ENCODE results near the gene FAM163A. TPM values are rescaled to one million over a fixed set of nuclear protein-coding genes. Genes with fewer than 3 reads are reported as not detected.
A peak's percentile ranks its signal among the peaks of the same experiment; 100 is the strongest.

Gene FAM163A
- total and polyA plus RNA-seq, 3 donors from 2014 or later = 3.5 to 6.6 (median 6.0) TPM

DNA sequence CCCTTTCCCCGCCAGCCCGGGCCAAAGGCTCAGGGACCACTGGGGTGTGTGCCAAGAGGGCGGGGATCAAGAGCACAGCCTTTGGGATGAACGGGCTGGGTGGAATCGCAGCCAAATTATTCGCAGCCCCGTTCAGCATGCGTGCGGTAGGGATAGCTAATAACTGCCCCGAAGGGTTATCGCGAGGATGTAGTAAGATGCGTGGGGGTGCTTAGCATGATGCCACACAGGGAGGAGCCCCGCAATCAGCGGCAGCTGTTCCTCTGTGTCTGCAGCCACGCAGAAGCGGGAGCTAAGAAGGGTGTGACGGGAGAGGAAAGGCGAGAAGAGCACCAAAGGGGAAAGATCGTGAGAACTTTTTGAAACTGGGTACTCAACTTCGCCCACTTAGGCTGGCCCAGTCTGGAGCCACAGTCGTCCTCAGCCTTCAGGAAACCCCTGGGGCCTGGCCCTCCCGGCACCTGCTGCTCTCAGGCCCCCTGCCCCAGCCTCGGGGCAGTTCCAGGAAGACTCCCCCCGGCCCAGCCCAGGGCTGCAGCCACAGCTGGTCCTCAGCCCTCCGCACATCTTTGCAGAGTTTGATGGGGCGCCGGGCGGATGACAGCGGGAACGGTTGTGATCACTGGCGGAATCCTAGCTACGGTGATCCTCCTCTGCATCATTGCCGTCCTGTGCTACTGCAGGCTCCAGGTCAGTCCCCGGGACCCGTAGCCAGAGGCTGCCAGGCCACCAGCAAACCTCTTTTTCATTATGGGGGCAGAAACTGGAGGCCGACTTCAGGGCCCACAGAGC is 69.6 kb downstream of the FAM163A start:
- Histone ChIP-seq H3K9me3 (no peaks in the 10 kb centered on the region), H3K36me3 (ENCODE audit: low read depth, missing control alignments) (no peaks in the 10 kb centered on the region), H3K27me3 (no peaks in the 10 kb centered on the region), H3K27ac (no peak overlapping the region), H3K4me3 (no peak overlapping the region), H3K4me1 (peaks cover 45% of the 10 kb centered on the region)
- DNase-seq = no peak
- no peak for TF ChIP-seq POLR2A (IDR thresholded peaks at IDR 0.05)
- TF ChIP-seq, protein P1, sequence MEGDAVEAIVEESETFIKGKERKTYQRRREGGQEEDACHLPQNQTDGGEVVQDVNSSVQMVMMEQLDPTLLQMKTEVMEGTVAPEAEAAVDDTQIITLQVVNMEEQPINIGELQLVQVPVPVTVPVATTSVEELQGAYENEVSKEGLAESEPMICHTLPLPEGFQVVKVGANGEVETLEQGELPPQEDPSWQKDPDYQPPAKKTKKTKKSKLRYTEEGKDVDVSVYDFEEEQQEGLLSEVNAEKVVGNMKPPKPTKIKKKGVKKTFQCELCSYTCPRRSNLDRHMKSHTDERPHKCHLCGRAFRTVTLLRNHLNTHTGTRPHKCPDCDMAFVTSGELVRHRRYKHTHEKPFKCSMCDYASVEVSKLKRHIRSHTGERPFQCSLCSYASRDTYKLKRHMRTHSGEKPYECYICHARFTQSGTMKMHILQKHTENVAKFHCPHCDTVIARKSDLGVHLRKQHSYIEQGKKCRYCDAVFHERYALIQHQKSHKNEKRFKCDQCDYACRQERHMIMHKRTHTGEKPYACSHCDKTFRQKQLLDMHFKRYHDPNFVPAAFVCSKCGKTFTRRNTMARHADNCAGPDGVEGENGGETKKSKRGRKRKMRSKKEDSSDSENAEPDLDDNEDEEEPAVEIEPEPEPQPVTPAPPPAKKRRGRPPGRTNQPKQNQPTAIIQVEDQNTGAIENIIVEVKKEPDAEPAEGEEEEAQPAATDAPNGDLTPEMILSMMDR (IDR thresholded peaks at IDR 0.05) = no peak
- intact Hi-C loops (cut with DNase I; ENCODE audit: low total_unique reads) = no loop called here
- WGBS, 2 donors = 20 to 53% methylated on average over 26 to 33 of the region's 37 CpGs

DNA sequence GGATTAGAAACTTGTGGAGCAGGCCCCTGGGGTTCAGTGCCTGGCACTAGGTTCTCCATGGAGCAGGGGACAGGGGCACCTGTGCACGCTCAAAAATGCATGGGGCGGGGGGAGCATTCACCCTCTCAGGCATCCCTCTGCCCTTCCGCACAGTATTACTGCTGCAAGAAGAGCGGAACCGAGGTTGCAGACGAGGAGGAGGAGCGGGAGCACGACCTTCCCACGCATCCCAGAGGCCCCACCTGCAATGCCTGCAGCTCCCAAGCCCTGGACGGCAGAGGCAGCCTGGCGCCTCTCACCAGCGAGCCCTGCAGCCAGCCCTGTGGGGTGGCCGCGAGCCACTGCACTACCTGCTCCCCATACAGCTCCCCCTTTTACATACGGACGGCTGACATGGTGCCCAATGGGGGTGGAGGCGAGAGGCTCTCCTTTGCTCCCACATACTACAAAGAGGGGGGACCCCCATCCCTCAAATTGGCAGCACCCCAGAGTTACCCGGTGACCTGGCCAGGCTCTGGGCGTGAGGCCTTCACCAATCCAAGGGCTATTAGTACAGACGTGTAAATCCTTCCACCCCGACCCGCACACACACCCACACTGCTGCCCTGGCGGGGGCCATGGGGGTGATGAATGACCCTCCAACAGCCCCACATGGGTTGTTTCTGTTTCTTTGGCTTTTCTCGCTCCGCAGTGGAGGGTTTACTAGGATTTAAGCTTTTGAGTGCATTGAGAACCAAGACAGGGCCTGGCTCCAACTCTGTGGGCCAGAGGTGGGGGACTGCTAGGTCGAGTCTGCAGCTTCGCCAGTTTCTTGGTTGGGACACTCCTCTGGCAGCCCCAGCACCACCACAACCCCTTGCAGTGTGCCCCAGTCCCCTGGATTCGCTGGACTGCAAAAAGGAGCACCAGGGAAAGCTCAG is 70.8 kb downstream of the FAM163A start:
- no peak for TF ChIP-seq POLR2A (IDR thresholded peaks at IDR 0.05)
- TF ChIP-seq, protein P1 (IDR thresholded peaks at IDR 0.05) = no peak
- WGBS, 2 donors = 56 to 58% methylated on average over 18 to 28 of the region's 28 CpGs
- H3K27ac ChIP-seq = peak overlapping the region; percentile 42 to 67
- no peak for DNase-seq
- H3K36me3 ChIP-seq (ENCODE audit: low read depth, missing control alignments) = no peaks in the 10 kb centered on the region
- H3K4me3 ChIP-seq = peak overlapping the region in 1 of 2 donors; percentile 47
- intact Hi-C loops (cut with DNase I; ENCODE audit: low total_unique reads) = no loop called here
- H3K4me1 ChIP-seq = peaks cover 57% of the 10 kb centered on the region
- no peaks in the 10 kb centered on the region for H3K9me3 ChIP-seq
- H3K27me3 ChIP-seq = no peaks in the 10 kb centered on the region

DNA sequence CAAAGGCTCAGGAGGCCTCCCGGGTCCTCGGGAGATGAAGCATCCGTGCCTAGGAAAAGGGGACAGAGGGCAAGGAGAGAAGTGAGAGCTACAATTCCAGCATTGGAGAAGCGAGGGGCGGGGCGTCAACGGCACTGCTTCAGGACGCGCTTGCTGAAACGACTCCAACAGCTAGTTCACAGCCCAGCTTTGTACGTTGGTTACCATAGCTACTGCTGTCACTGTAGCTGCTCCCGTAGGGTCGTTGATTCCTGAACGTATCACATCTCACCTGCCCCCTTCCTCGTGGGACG is 71.4 kb downstream of the FAM163A start:
- TF ChIP-seq POLR2A (IDR thresholded peaks at IDR 0.05) = no peak
- TF ChIP-seq, protein P1 (IDR thresholded peaks at IDR 0.05) = no peak
- no peak for DNase-seq
- H3K4me1 ChIP-seq = peaks cover 63% of the 10 kb centered on the region

DNA sequence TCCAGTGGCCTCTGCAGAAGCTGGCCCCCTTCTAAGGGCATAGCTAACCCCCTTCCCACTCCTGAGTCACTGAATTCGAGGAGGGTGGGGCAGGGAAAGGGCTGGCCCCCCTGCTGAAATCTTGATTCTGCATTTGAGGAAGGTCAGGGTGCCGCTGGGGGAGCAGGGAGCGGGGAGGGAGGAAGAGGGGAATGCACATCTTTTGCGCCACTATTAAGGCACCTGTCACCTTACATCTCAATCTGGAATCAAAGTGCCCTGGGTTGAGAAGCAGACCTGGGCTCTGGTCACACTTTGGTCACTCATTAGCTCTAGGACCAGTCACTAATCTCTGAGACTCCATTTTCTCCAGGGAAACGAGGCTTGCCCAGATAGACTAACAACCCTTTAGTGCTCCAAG is 72.5 kb downstream of the FAM163A start:
- WGBS, 2 donors = 28 to 31% methylated on average over 5 of the region's 5 CpGs
- Histone ChIP-seq H3K9me3 (no peaks in the 10 kb centered on the region), H3K4me3 (no peak overlapping the region), H3K27me3 (no peaks in the 10 kb centered on the region), H3K36me3 (ENCODE audit: low read depth, missing control alignments) (no peaks in the 10 kb centered on the region), H3K4me1 (peaks cover 63% of the 10 kb centered on the region), H3K27ac (peak overlapping the region; percentile 42 to 67)
- TF ChIP-seq POLR2A (IDR thresholded peaks at IDR 0.05) = no peak
- TF ChIP-seq, protein P1 (IDR thresholded peaks at IDR 0.05) = no peak
- intact Hi-C loops (cut with DNase I; ENCODE audit: low total_unique reads) = loop anchor here (5.0 kb wide), 1 partner anchor 108 kb away; no protein-coding TSS in a partner anchor
- DNase-seq = no peak

More for the DNA sequence above, 71.4 kb downstream of the FAM163A start:
- Histone ChIP-seq H3K36me3 (ENCODE audit: low read depth, missing control alignments) (no peaks in the 10 kb centered on the region), H3K27ac (peak overlapping the region; percentile 42 to 67), H3K27me3 (no peaks in the 10 kb centered on the region), H3K9me3 (no peaks in the 10 kb centered on the region), H3K4me3 (peak overlapping the region; percentile 24 to 47)
- WGBS, 2 donors = 1% methylated on average over 16 of the region's 16 CpGs
- intact Hi-C loops (cut with DNase I; ENCODE audit: low total_unique reads) = no loop called here

Measured in testis (tissue), 3 donors.